Cardiac septum (tissue), 1 donor: ENCODE measurements around the gene CFHR1. TPM values are rescaled to one million over a fixed set of nuclear protein-coding genes. Genes with fewer than 3 reads are reported as not detected.

ENCODE experiments used
- DNase-seq: peaks from one replicate; pipeline ENCODE4 v3.0.0-alpha.2; 2020; ENCODE audit warnings: low spot score
- intact Hi-C: fragments of 100-400 bp; cut with DNase I; formaldehyde crosslinking; loops from one replicate; pipeline ENCODE4 v1.14.0; 2022
- total RNA-seq: library from RNA; stranded (reverse); fragmentation: NEBNext Ultra II Directional; extraction: Animal tissue kit (Norgen Biotek cat#: 25700); gene quantifications from one replicate; pipeline ENCODE4 v1.2.1, GENCODE V29; 2021
- donor health status: DM: no; HTN: no; CAD: no.

The CFHR1 gene
- total RNA-seq, 1 donor from 2014 or later, result not detected

DNA sequence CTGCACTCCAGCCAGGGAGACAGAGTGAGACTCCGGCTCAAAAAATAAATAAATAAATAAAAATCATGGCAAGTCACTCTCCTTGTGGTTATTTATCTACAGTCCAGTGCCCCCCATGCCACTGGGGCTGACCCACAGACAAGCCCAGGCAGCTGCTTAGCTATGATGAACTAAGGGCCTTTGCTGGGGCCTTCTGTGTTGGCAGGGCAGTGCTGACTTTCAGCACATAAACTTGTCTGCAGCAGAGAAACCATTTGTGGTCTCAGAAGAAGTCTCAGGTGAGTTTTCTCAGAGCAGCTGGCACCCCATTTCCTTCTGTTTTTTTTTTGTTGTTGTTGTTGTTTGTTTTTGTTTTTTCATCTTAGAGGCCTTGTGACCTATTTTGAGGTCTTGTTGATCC is 47.4 kb downstream of the CFHR1 start:
- no peak for DNase-seq
- intact Hi-C loops, result no loop called here

- no peak for DNase-seq
- intact Hi-C loops, result no loop called here
Observed at GRCh38 chr1:196873385-196873784, 53.9 kb downstream of the CFHR1 start.

DNA sequence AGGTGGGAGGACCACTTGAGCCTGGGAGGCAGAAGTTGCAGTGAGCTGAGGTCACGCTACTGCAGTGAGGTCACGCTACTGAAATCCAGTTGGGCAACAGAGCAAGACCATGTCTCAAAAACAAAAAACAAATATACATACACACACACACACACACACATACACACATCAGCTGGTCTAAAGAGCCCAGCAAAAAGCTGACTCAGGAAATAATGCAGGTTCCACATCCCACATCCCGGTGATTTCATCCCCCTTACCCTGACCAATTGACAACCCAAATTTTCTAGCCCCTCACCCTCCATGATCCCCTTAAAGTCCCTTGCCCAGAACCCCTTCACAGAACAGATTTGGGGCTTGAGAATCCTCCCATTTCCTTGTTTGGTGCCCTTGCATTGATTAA is 56.4 kb downstream of the CFHR1 start:
- no peak for DNase-seq
- intact Hi-C loops, result no loop called here

DNA sequence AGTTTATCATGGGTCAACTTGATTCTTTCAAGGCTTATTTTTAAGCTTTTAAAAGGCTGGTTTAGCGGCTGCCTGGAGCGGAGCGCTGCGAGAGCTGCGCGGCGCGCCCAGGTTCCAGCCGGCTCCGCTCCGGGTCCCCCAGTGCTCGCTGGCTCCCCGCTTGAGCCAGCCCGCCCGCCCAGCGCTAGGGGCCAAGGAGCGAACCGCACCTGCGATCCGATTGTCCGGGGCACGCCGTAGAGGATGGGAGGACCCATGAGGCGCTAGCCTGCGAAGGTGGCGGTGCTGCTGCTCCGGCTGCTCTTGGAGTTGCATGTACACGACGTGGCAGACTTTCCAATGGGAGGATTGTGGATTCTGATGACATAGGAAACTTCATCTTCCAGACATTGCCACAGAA is 58.4 kb downstream of the CFHR1 start:
- no peak for DNase-seq
- intact Hi-C loops, result no loop called here

Other genes starting within 250 kb of the CFHR1 start
- gene KCNT2, start 211.3 kb upstream of the CFHR1 start, total RNA-seq, result 2.1 TPM
- 58.0 TPM for gene CFH, start 167.7 kb upstream of the CFHR1 start, total RNA-seq
- not detected for gene CFHR3, start 44.9 kb upstream of the CFHR1 start, total RNA-seq
- gene CFHR4, start 68.3 kb downstream of the CFHR1 start, total RNA-seq, result not detected
- gene CFHR2, start 124.0 kb downstream of the CFHR1 start, total RNA-seq, result not detected
- not detected for gene CFHR5, start 157.8 kb downstream of the CFHR1 start, total RNA-seq
- not detected for gene F13B, start 247.5 kb downstream of the CFHR1 start, total RNA-seq